HG03108 (cell line): ENCODE measurements around the gene CHORDC1.
A peak's percentile ranks its signal among the peaks of the same experiment; 100 is the strongest.
"Not testable (repeated sequence)": the region's sequence is repeated elsewhere in the genome, so short reads cannot be mapped to it uniquely, and the experiment has no call there.

Experiments
- ATAC-seq: cut with Tn5 transposase; IDR thresholded peaks from one replicate; pipeline ENCODE4 v1.9.1; 2021; ENCODE audit warnings: moderate library complexity; ENCODE audit not compliant: unreplicated experiment

The CHORDC1 gene

DNA sequence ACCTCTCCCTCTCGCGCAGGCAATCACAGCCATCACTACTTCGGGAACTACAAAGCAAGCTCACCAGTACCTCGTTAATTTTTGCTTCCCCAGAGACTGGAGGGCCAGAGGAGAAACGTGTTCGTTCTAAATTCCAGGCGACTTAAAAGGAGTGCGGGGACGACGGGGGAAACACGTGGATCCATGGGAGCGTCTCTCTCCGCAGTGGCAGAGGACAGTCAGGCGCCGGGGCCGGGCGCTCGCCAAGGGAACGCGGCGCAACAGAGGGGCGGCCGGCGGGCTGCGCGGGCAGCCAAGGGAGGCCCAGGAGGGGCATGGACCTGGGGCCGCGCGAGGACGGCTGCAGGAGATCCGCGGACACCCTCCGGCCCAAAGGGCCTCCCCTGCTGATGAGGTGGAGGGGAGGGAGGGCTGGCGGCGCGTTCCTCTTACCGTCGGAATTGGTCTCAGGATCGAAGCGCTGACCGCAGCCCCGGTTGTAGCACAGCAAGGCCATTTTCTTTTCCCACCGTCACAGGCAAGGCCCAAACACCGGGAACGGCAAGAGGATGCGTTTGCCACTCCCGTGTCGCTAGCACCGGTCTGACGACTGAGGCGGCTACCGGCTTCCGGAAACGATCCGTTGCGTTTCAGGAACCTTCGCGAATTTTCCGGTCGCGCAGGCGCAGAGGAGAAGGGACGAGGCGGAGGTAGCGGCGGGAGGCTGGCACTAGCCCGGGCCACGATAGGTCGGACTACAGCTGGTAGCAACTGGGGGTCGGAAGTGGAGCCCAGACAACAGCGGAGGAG lies at the start of gene CHORDC1:
CHORDC1 (minus strand) TSS at position 591 of the 789 bp plus-strand sequence; CDS start at position 496, 95 bp downstream.
- peak; percentile 92 for ATAC-seq

DNA sequence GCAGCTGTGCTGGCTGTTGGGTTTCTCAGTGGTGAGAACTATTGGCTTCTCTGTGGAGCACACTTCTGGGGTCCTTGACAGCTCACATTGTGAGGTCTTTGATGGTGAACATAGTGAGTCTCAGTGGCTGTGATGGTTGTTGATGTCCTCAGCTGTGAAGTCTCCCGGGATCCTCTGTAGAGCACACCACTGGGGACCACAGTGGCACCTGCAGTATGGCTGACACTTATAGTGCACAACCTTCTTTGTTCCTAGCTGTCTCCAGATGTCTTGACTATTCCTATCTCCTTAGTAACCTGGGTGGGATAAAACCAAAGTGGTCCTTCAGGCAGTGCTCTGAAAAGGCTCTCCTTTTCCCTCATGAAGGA lies 34.3 kb upstream of the CHORDC1 start:
- ATAC-seq = no peak

DNA sequence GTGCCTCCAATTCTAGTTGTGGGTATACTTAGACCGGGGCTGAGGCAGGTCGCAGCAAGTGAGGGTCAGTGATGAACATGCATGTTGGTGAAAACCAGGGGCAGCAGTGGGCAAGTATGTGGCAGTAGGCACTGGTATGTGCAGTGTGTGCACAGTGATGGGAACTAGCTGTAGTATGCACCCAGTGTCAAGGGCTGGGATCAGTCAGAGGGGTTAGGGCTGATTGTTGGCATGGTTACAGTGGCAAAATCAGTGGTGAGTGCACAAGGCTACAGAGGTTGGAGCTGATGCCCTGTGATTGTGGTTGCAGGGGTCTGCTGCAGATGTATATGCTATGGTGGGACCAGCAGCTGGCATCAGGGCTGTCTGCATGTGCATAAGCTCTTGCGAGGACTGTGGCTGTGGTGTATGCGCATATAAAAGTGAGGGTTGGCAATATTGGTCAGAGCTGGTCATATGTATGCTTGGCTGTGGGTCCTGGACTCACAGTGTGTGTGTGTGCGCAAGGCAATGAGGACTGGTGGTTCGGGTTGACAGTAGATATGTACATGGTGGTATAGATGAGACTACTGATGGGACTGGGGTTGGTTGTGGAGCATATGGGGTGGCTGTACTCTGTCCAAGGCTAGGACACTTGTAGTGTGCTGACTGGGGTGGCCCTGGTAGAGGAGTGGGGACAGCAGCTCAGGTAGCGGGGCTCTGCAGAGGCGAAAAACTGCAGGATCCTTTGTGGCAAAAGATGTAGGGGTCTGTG lies 33.7 kb upstream of the CHORDC1 start:
- ATAC-seq = no peak

DNA sequence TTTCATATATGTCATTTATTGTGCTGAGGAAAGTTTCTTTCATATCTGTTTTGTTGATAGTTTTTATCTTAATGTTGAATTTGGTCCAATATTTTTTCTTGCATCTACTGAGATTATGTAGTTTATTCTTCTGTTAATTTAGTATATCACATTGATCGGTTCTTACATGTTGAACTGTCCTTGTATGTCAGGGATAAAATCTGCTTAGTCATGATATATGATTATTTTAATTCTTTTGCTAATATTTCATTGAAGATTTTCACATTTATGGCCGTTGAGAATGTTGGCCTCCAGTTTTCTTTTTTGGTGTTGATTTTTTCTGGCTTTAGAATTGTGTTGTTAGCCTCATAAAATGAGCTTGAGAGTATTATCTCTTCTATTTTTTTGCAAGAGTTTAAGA lies 31.2 kb upstream of the CHORDC1 start:
- ATAC-seq = no peak

DNA sequence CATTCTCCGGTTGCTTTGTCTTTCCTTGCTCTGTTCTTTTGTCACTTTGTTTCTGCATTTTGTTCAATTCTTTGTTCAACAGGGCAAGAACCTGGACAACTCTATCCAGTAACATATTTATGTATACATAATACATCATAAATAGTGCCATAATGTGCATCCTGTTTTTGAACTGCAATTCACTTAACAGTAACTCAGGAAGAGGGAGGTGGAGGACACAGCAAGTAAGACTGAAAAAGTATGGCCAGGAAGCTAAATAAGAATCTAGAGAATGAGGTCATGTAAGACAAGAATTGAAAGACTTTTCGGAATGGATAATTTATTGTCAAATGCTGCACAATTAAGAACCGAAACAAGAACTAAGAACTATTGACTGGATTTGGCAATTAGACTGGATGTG lies 29.2 kb upstream of the CHORDC1 start:
- ATAC-seq = no peak

DNA sequence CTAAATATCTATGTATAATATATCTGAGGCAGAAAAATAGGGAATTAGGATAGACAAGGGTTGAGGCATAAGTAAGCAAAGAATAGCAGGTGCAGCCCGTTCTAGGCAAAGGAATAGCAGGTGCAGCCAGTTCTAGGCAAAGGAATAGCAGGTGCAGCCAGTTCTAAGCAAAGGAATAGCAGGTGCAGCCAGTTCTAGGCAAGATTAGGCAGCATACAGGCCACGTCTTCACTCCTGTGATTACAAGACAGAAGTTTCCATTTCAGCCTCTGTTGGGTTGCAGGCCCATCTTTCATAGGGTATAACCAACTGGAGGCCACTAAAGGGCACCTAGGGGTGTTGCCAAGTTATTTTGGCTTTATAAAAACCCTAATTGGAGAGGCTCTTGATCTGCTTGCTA lies 28.8 kb upstream of the CHORDC1 start:
- no peak for ATAC-seq

DNA sequence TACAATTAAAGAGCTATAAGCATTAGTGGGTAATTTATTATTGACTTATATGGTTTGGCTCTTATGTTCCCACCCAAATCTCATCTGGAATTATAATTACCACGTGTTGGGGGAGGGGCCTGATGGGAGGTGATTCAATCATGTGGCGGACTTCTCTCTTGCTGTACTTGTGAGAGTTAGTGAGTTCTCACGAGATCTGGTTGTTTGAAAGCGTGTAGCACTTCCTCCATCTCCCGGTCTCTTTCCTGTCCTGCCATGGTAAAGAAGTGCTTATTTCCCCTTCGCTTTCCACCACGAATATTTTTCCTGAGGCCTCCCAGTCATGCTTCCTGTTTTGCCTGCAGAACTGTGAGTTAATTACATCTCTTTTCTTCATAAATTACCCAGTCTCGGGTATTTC lies 28.1 kb upstream of the CHORDC1 start:
- no peak for ATAC-seq

DNA sequence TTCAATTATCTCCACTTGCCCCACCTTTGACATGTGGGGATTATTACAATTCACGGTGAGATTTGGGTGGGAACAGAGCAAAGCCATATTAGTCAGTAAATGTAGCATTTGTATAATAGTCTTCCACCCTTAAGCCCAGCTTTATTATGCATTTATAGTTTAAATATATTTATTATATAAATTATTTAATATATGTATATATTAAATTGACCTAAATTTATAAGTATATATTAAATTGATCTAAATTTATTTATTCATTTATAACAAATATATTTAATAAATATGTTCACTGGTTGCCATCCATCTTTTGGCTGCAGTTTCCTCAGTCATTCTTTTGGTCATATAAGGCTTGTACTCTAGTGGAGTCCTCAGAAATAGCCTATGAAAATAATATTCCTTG lies 23.6 kb upstream of the CHORDC1 start:
- ATAC-seq = no peak

DNA sequence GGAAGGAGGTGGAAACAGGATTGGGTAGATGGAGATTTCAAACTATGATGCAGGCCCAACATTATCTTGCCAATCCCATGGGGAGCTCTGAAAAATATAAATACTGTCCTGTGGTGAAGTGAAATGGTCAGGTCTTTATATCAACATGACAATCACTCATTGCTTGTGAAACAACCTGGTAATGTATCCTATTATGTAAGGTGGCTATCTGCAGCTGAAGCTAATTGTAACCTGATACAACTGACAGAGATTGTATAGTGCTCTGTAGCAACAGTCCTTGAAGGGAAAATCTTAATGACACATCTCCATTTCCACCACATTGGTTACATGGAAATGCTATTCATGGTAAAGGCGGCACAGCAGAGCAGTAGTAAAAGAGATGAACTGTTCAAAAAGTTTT lies 20.7 kb upstream of the CHORDC1 start:
- no peak for ATAC-seq

DNA sequence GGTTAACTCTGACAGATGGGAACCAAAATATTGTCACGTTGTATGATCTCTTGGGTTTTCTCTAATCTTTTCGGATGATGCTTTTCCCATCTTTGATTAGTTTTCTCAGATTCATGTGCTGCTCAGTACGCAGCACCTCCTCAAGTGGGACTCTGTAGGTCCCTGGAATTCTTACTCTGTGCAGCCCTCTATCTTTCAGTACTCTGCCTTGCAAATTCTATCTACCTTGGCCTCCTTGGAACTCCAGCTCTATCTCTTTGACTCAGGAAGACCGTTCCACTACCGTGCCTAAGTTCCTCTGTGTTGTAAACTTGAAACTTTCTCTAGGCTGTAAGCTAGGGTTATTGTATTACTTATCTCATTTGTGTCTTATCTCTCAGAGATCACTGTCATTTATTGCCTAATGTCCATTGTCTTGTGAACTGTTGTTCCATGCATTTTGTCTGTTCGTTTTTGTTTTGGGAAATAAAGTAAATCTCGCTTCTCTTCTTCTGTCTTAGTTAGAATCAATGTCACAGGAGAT lies 20.1 kb upstream of the CHORDC1 start:
- no peak for ATAC-seq

DNA sequence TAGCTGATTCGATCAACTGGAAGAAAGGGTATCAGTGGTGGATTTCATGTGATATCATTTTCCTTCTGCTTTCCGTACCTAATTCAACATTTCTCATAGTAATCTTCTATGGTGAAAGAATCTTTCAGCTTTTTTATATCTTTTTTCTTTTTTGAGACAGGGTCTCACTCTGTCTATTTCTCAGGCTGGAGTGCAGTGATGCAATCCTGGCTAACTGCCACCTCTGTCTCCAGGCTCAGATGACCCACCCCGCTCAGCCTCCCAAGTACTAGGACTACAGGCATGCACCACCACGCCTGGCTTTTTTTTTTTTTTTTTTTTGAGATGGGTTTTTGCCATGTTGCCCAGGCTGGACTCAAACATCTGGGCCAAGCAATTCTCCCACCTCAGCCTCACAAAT lies 18.6 kb upstream of the CHORDC1 start:
- no peak for ATAC-seq

DNA sequence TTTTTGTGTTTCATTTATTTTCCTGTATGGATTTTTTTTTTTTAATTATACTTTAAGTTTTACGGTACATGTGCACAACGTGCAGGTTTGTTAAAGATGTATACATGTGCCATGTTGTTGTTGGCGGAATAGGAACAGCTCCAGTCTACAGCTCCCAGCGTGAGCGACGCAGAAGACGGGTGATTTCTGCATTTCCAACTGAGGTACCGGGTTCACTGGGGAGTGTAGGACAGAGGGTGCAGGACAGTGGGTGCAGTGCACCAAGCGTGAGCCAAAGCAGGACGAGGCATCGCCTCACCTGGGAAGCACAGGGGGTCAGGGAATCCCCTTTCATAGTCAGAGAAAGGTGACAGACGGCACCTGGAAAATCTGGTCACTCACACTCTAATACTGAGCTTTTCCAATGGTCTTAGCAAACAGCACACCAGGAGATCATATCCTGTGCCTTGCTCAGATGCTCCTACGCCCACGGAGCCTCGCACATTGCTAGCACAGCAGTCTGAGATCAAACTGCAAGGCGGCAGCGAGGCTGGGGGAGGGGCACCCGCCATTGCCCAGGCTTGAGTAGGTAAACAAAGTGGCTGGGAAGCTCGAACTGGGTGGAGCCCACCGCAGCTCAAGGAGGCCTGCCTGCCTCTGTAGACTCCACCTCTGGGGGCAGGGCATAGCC lies 17.3 kb upstream of the CHORDC1 start:
- ATAC-seq = not testable (repeated sequence)

DNA sequence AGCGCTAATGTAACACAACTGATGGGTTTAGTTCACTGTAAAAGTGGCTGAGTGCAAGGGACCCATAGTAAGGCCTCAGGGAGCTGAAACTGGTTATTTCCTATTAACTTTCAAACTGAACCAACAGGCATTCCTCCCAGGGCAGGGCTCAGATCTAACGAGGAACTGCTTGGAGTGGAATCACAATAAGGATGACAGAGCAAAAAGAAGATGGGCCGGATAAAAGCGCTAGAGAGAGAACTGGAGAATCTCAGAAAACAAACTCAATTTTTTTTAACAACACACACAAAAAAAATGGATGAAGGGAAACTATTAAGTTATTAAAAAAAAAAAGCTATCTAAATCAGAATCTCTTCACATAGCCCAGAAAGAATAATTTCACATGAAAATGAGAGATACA lies 14.2 kb upstream of the CHORDC1 start:
- no peak for ATAC-seq

DNA sequence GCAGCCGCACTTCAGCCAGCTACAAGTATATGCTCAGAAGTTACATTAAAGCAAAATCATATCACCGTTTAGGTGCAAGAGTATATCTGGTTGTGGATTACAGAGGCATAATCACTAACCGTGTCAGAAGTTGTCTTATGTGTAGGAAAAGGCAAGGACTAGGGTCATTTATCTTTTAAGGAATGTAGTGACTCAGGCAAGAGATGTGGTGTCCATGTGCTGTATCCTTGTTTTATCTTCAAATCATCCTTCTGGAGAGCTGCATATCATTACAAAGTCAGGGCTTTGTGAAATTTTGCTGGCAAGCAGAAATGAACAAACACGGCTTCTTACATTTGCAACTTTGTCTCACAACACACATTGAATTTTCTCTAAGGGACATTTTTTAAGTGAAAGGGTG lies 12.7 kb upstream of the CHORDC1 start:
- no peak for ATAC-seq

DNA sequence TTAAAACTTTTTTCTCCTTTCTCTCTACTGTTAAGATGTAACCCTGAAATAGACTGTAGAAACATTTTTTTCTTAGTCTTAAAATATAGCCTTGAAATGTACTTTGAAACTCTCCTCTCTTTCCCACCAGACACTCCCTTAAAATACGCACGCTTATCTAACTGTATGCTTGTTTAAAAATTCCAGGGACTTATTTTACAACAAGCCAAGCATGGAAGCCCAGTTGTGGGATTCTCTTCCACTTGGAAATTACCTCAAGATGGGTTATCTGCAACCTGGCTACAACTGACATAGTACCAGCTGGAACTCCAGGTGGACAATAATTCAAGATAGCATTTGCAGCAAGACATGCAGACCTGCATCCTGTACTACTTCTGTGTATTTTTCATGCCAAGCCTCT lies 12.1 kb upstream of the CHORDC1 start:
- ATAC-seq = no peak

DNA sequence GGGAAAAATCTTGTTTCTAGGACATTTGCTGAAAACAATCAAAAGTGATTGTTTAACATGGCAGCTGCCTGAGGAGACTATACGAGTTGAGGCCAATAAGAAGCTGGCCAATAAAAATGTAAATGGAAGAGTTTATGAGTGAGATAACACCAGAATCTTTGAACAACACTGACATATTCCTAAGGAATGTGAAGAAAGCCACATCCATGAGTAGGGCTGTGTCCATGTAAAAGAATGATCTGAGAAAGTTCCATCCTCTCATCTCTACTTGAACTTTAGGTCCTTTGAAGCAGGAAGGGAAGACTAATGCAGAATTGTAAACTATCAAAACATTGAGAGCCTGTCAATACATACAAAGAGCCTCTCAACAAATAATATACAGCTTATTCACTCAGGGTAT lies 6.9 kb upstream of the CHORDC1 start:
- no peak for ATAC-seq

DNA sequence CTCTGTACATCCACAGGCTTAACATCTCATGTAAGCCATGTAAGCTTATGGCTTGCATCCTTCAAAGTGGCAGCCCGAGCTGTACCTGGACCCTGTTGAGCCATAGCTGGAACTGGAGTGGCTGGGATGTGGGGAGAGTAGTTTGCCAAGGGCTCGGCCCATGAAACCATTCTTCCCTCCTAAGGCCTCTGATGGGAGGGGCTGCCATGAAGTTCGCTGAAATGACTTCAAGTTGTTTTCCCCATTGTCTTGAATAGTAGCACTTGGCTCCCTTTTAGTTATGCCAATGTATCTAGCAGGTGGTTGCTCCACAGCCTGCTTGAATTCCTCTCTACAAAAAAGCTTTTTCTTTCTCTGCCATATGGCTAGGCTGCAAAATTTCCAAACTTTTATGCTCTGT lies 5.2 kb upstream of the CHORDC1 start:
- no peak for ATAC-seq

DNA sequence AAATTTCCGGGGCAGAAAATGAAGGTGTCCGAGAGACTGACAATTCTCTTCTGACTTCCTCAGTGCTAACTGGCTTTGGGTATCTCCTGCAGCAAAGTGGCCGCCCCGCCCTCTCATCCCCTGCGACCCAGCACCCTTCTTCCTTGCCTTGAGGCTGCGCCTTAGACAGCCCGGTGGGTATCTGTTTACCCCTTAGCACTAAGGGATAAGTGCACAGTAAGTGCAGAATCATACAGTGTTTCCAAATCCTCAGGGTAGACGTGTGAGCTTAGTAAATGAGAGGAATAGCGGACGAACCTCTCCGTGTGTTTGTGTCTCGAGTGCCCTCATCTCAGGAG lies 368 bp upstream of the CHORDC1 start:
- ATAC-seq = no peak

DNA sequence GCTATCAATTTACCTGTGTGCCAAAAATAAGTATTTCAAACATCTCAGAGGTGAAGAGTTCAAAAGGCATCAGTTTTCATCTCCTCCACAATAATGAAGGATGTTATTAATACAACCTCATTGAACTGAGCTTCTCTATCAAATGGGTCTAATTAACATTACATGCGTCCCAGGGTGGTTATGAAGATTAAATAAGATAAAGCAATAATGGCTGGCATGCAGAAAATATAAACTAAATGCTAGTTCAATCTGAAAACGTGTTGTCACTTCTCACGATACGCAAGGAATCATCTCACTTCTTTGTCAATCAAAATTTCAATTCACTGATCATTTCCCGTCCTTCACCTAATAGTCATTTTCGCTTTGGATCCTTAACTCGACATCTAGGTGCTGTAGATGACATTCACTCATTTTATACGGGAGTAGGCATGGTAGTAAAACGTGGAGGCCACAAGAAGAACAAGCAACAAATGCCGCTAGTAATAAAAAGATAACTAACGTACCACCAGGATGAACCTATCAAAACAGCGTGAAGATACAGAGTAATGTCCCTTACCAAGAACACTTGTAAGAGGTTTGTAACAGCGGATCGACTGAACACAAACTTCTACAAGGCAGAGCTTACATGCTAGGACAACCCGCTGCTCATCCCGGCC lies 918 bp downstream of the CHORDC1 start:
- peak; percentile 9 for ATAC-seq

DNA sequence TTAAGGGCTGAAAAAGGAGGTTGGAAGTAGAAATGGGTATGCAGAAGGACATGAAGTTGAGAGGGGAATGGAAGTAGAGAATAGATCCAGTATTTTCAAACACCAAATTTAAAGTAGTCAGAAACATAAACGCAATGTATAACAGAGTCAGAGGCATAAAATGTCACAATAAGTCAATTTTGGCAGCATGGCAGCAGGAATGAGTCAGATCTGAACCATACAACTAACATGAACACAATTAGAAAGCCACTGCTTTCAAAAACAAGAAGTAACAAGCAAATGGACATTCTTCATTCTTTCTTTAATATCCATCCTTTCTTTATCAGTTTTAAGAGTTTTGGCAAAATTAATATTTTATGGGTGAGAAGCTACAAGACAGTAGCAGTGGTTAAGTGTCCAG lies 2.5 kb downstream of the CHORDC1 start:
- no peak for ATAC-seq

DNA sequence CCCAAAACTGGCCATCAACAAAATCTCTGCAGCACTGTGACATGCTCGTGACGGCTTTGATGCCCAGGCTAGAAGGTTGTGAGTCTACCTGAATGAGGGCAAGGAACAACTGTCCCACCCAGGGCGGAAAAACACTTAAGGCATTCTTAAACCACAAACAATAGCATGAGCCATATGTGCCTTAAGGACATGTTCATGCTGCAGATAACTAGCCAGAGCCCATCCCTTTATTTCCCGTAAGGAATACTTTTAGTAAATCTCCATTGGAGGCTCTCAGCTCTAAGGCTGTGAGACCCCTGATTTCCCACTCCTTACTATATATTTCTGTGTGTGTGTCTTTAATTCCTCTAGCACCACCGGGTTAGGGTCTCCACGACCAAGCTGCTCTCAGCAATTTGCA lies 3.4 kb downstream of the CHORDC1 start:
- ATAC-seq = no peak
